SIG-M5 (cell line): ENCODE results near the gene HAX1.
"Not testable (repeated sequence)": the region's sequence is repeated elsewhere in the genome, so short reads cannot be mapped to it uniquely, and the experiment has no call there.

Experiments
- DNase-seq: peaks from one replicate; lab custom pipeline; 2025; lab: John Stamatoyannopoulos, UW

The HAX1 gene

GRCh38 chr1:154276797-154277196 is 4.4 kb downstream of the HAX1 start:
- DNase-seq, result no peak

- not testable (repeated sequence) for DNase-seq
Measured at GRCh38 chr1:154287591-154287990, 15.2 kb downstream of the HAX1 start.

GRCh38 chr1:154288661-154289060 is 16.2 kb downstream of the HAX1 start:
- no peak for DNase-seq

GRCh38 chr1:154290921-154291320 is 18.5 kb downstream of the HAX1 start:
- no peak for DNase-seq

GRCh38 chr1:154295408-154296235 is 23.2 kb downstream of the HAX1 start:
- DNase-seq, result no peak

- no peak for DNase-seq
Measured at GRCh38 chr1:154301582-154301981, 29.2 kb downstream of the HAX1 start.

- no peak for DNase-seq
Measured at GRCh38 chr1:154304664-154305337, 32.4 kb downstream of the HAX1 start.

GRCh38 chr1:154306151-154306550 is 33.7 kb downstream of the HAX1 start:
- no peak for DNase-seq

GRCh38 chr1:154307670-154308270 is 35.3 kb downstream of the HAX1 start:
- DNase-seq, result not testable (repeated sequence)

- DNase-seq, result not testable (repeated sequence)
Measured at GRCh38 chr1:154309136-154309535, 36.7 kb downstream of the HAX1 start.

GRCh38 chr1:154312229-154313065 is 40.0 kb downstream of the HAX1 start:
- DNase-seq, result not testable (repeated sequence)

GRCh38 chr1:154313066-154313356 is 40.6 kb downstream of the HAX1 start:
- DNase-seq, result no peak

- DNase-seq, result not testable (repeated sequence)
Measured at GRCh38 chr1:154314226-154314625, 41.8 kb downstream of the HAX1 start.

- DNase-seq, result no peak
Measured at GRCh38 chr1:154316704-154317103, 44.3 kb downstream of the HAX1 start.

- DNase-seq, result no peak
Measured at GRCh38 chr1:154318386-154318785, 46.0 kb downstream of the HAX1 start.

- DNase-seq, result no peak
Measured at GRCh38 chr1:154320882-154321608, 48.6 kb downstream of the HAX1 start, which contains the start of gene AQP10. Gene AQP10, plus strand, starts transcription at chr1:154321093. Its CDS starts 63 bp downstream, at chr1:154321156.

GRCh38 chr1:154321609-154321934 is 49.1 kb downstream of the HAX1 start:
- DNase-seq, result not testable (repeated sequence)

- DNase-seq, result no peak
Measured at GRCh38 chr1:154323493-154323892, 51.1 kb downstream of the HAX1 start.

GRCh38 chr1:154324241-154324640 is 51.8 kb downstream of the HAX1 start:
- no peak for DNase-seq

- no peak for DNase-seq
Measured at GRCh38 chr1:154324669-154325582, 52.5 kb downstream of the HAX1 start, which contains the start of gene ATP8B2. Gene ATP8B2, plus strand, starts transcription at chr1:154325525. Its CDS starts 2,617 bp downstream, at chr1:154328142.
